Fibroblast of lung (primary cell): Measurements from ENCODE around the gene B4GALT6. TPM values are rescaled to one million over a fixed set of nuclear protein-coding genes. Genes with fewer than 3 reads are reported as not detected.

ENCODE experiments used
- DNase-seq, 2 donors: peaks; one replicate each; pipeline versions ENCODE4 v3.0.0 to v3.0.0-alpha.2; 2010; ENCODE audit warnings: low read depth in 2 of 2
- H2AFZ ChIP-seq: 2 replicates; pipeline ENCODE4 v1.5.1; 2012; ENCODE audit warnings: low read length, control low read depth, inconsistent platforms
- H3K27ac ChIP-seq: 2 replicates; pipeline ENCODE4 v1.5.1; 2011; ENCODE audit warnings: low read length, control low read depth; ENCODE audit not compliant: insufficient read depth
- H3K27me3 ChIP-seq: 2 replicates; pipeline ENCODE4 v1.5.1; 2011; ENCODE audit warnings: mild to moderate bottlenecking, low read length; ENCODE audit not compliant: control insufficient read depth, insufficient read depth
- H3K36me3 ChIP-seq: 2 replicates; pipeline ENCODE4 v1.5.1; 2011; ENCODE audit warnings: low read length; ENCODE audit not compliant: control insufficient read depth, insufficient read depth
- H3K4me1 ChIP-seq: 2 replicates; pipeline ENCODE4 v1.5.1; 2011; ENCODE audit warnings: low read length; ENCODE audit not compliant: control insufficient read depth, insufficient read depth; ENCODE audit errors: extremely low read depth
- H3K4me2 ChIP-seq: 2 replicates; pipeline ENCODE4 v1.5.1; 2011; ENCODE audit warnings: low read length, control low read depth; ENCODE audit not compliant: insufficient read depth; ENCODE audit errors: extremely low read depth
- H3K4me3 ChIP-seq, 4 experiments: fragments of 200-600 bp in 1 of 4; sonication (generic) in 1 of 4; replicated peaks in 1 of 4; 2 replicates each; pipeline ENCODE4 v1.5.1; 2011 to 2016; ENCODE audit warnings: low read length in 4 of 4, low read depth in 3 of 4, mild to moderate bottlenecking in 3 of 4, control low read depth in 2 of 4, inconsistent platforms in 1 of 4, mixed read lengths in 1 of 4; ENCODE audit not compliant: insufficient read depth in 1 of 4; ENCODE audit errors: control extremely low read depth in 1 of 4
- H3K79me2 ChIP-seq: 2 replicates; pipeline ENCODE4 v1.5.1; 2012; ENCODE audit warnings: mild to moderate bottlenecking, low read length, inconsistent platforms; ENCODE audit not compliant: control insufficient read depth, insufficient read depth
- H3K9ac ChIP-seq: 2 replicates; pipeline ENCODE4 v1.5.1; 2011; ENCODE audit warnings: mild to moderate bottlenecking, low read length, control low read depth; ENCODE audit not compliant: insufficient read depth
- H3K9me3 ChIP-seq: 2 replicates; pipeline ENCODE4 v1.5.1; 2012; ENCODE audit warnings: low read depth, low read length; ENCODE audit not compliant: control insufficient read depth, insufficient read depth
- H4K20me1 ChIP-seq: 2 replicates; pipeline ENCODE4 v1.5.1; 2011; ENCODE audit warnings: low read length; ENCODE audit not compliant: control insufficient read depth, insufficient read depth; ENCODE audit errors: extremely low read depth
- CTCF ChIP-seq, 2 donors: IDR thresholded peaks in 1 of 2; conservative IDR thresholded peaks in 1 of 2; 1 replicate in 1 of 2; 2 replicates in 1 of 2; pipeline ENCODE4 v1.5.1; 2011 to 2012; ENCODE audit warnings: low read length in 2 of 2, control low read depth in 1 of 2, inconsistent platforms in 1 of 2, low read depth in 1 of 2, mild to moderate bottlenecking in 1 of 2
- EZH2 ChIP-seq: IDR thresholded peaks from 2 replicates; pipeline ENCODE4 v1.5.1; 2012; ENCODE audit warnings: low read length, control low read depth, mild to moderate bottlenecking; ENCODE audit errors: missing control alignments
- polyA plus RNA-seq, 2 donors: library from polyadenylated mRNA; depleted of rRNA in 1 of 2; stranded (reverse) in 1 of 2; unstranded in 1 of 2; fragments of >200 nt; gene quantifications; 2 replicates each; pipeline ENCODE4 v1.2.1, GENCODE V29; 2011 to 2012; ENCODE audit warnings: missing spikeins in 1 of 2
- total RNA-seq: library from RNA; depleted of rRNA; stranded (reverse); fragments of >200 nt; gene quantifications from 2 replicates; pipeline ENCODE4 v1.2.1, GENCODE V29; 2014

Gene B4GALT6
- total and polyA plus RNA-seq, 2 donors (not counting 1 experiment from before 2014, with no cell fraction given): 1.5 to 2.5 TPM

- TF ChIP-seq EZH2 (no peak), CTCF (conservative IDR thresholded peaks at IDR 0.05 in 1 of 2, IDR thresholded peaks at IDR 0.05 in 1 of 2; ENCODE audit: low read depth in 1 of 2, low read length in 2 of 2) (no peak)
- Histone ChIP-seq H3K4me1 (no peaks in the 10 kb centered on the region), H3K4me3 (no peak overlapping the region), H3K9me3 (no peaks in the 10 kb centered on the region), H3K36me3 (no peaks in the 10 kb centered on the region), H3K79me2 (no peaks in the 10 kb centered on the region), H4K20me1 (no peaks in the 10 kb centered on the region), H3K27ac (no peak overlapping the region), H2AFZ (no peak overlapping the region), H3K4me2 (no peak overlapping the region), H3K27me3 (no peaks in the 10 kb centered on the region), H3K9ac (no peak overlapping the region)
- no peak for DNase-seq
Measured at GRCh38 chr18:31576670-31577069, 107.7 kb downstream of the B4GALT6 start.

GRCh38 chr18:31575515-31576257, 108.7 kb downstream of the B4GALT6 start:
- no peaks in the 10 kb centered on the region for H3K9me3 ChIP-seq
- no peaks in the 10 kb centered on the region for H3K27me3 ChIP-seq
- H3K79me2 ChIP-seq: no peaks in the 10 kb centered on the region
- H3K27ac ChIP-seq: no peak overlapping the region
- no peak for TF ChIP-seq CTCF (conservative IDR thresholded peaks at IDR 0.05 in 1 of 2, IDR thresholded peaks at IDR 0.05 in 1 of 2; ENCODE audit: low read depth in 1 of 2, low read length in 2 of 2)
- no peak for TF ChIP-seq EZH2
- no peak overlapping the region for H2AFZ ChIP-seq
- H3K4me2 ChIP-seq: no peak overlapping the region
- H3K36me3 ChIP-seq: no peaks in the 10 kb centered on the region
- no peaks in the 10 kb centered on the region for H4K20me1 ChIP-seq
- no peak overlapping the region for H3K4me3 ChIP-seq
- H3K4me1 ChIP-seq: no peaks in the 10 kb centered on the region
- no peak overlapping the region for H3K9ac ChIP-seq
- DNase-seq: no peak

GRCh38 chr18:31574359-31574758, 110.0 kb downstream of the B4GALT6 start:
- Histone ChIP-seq H3K4me3 (no peak overlapping the region), H3K27ac (no peak overlapping the region), H3K9ac (no peak overlapping the region), H3K27me3 (no peaks in the 10 kb centered on the region), H2AFZ (no peak overlapping the region), H3K79me2 (no peaks in the 10 kb centered on the region), H4K20me1 (no peaks in the 10 kb centered on the region), H3K36me3 (no peaks in the 10 kb centered on the region), H3K4me1 (no peaks in the 10 kb centered on the region), H3K9me3 (no peaks in the 10 kb centered on the region), H3K4me2 (no peak overlapping the region)
- TF ChIP-seq EZH2: no peak
- no peak for TF ChIP-seq CTCF (conservative IDR thresholded peaks at IDR 0.05 in 1 of 2, IDR thresholded peaks at IDR 0.05 in 1 of 2; ENCODE audit: low read depth in 1 of 2, low read length in 2 of 2)
- no peak for DNase-seq

Other genes starting within 250 kb of the B4GALT6 start
- gene DSG3, start 236.8 kb downstream of the B4GALT6 start, total RNA-seq: under 0.01 TPM in 1 of 2 replicates, not detected in the other
- gene DSG3, start 236.8 kb downstream of the B4GALT6 start, polyA plus RNA-seq: 0.01 and 0.02 TPM in 2 replicates
- 0.33 and 1.0 TPM in 2 replicates for gene DSG2, start 186.4 kb downstream of the B4GALT6 start, total RNA-seq
- gene DSG2, start 186.4 kb downstream of the B4GALT6 start, polyA plus RNA-seq: 1.1 and 1.6 TPM in 2 replicates
- not detected in 2 replicates for gene TTR, start 92.7 kb downstream of the B4GALT6 start, total RNA-seq
- gene TTR, start 92.7 kb downstream of the B4GALT6 start, polyA plus RNA-seq: not detected in 2 replicates
- gene SLC25A52, start 76.3 kb upstream of the B4GALT6 start, total RNA-seq: under 0.01 TPM in 1 of 2 replicates, not detected in the other
- gene SLC25A52, start 76.3 kb upstream of the B4GALT6 start, polyA plus RNA-seq: 0.06 TPM in 1 of 2 replicates, not detected in the other